Subcutaneous abdominal adipose tissue (tissue), 5 donors: Measurements from ENCODE around the gene CHMP4A.
A peak's percentile ranks its signal among the peaks of the same experiment; 100 is the strongest.
"Not testable (repeated sequence)": the region's sequence is repeated elsewhere in the genome, so short reads cannot be mapped to it uniquely, and the experiment has no call there.

Source experiments
- H3K27ac ChIP-seq: one replicate; pipeline ENCODE4 v1.7.0; 2013; ENCODE audit warnings: low read depth, mild to moderate bottlenecking, inconsistent platforms, low read length, moderate library complexity
- H3K27me3 ChIP-seq, 5 donors: one replicate each; pipeline ENCODE4 v1.7.0; 2013; ENCODE audit warnings: low read length in 5 of 5, inconsistent platforms in 1 of 5; ENCODE audit not compliant: control insufficient read depth in 5 of 5, insufficient read depth in 4 of 5
- H3K36me3 ChIP-seq, 5 donors: one replicate each; pipeline ENCODE4 v1.7.0; 2013; ENCODE audit warnings: low read length in 5 of 5; ENCODE audit not compliant: control insufficient read depth in 5 of 5, insufficient read depth in 5 of 5
- H3K4me1 ChIP-seq, 5 donors: one replicate each; pipeline ENCODE4 v1.7.0; 2013; ENCODE audit warnings: low read length in 5 of 5, mild to moderate bottlenecking in 3 of 5, moderate library complexity in 1 of 5; ENCODE audit not compliant: control insufficient read depth in 5 of 5, insufficient read depth in 5 of 5
- H3K4me3 ChIP-seq, 5 donors: one replicate each; pipeline ENCODE4 v1.7.0; 2013; ENCODE audit warnings: low read length in 5 of 5, low read depth in 1 of 5
- H3K9ac ChIP-seq, 5 donors: one replicate each; pipeline ENCODE4 v1.7.0; 2013; ENCODE audit warnings: low read length in 5 of 5, mild to moderate bottlenecking in 4 of 5, moderate library complexity in 3 of 5
- H3K9me3 ChIP-seq, 5 donors: one replicate each; pipeline ENCODE4 v1.7.0; 2013; ENCODE audit warnings: low read length in 5 of 5; ENCODE audit not compliant: control insufficient read depth in 5 of 5
- donor health status: healthy.
- donor health status: healthy.
- donor health status: healthy.
- donor health status: healthy.
- donor health status: healthy.

CHMP4A gene

GRCh38 chr14:24247422-24247821, 34.1 kb upstream of the CHMP4A start:
- H3K36me3 ChIP-seq = peaks cover 0 to 5% (median 0%) of the 10 kb centered on the region in 5 donors
- H3K27ac ChIP-seq = no peak overlapping the region
- peaks cover 0 to 13% (median 6%) of the 10 kb centered on the region in 5 donors for H3K4me1 ChIP-seq
- H3K9me3 ChIP-seq = no peaks in the 10 kb centered on the region
- H3K9ac ChIP-seq = no peak overlapping the region
- no peaks in the 10 kb centered on the region for H3K27me3 ChIP-seq
- H3K4me3 ChIP-seq = no peak overlapping the region

DNA sequence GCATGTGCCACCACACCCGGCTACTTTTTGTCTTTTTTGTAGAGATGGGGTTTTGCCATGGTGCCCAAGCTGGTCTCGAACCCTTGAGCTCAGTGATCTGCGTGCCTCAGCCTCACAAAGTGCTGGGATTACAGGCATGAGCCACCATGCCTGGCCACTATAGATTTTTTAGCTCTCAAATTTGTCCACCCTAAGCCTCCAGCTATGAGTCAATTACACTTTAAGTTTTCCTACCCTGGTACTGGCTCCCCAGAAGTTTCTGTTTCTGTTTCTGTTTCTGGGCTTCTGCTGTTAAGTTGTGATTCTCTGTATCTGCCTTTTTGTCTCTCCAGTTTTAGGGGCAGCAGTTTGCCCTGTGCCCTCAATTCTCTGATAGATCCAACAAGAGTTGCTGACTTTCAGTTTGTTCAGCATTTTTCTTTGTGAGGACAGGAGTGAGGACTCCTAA, 33.5 kb upstream of the CHMP4A start:
- Histone ChIP-seq H3K9ac (peak overlapping the region in 1 of 5 donors; percentile 35), H3K4me1 (peaks cover 0 to 12% (median 8%) of the 10 kb centered on the region in 5 donors), H3K27me3 (no peaks in the 10 kb centered on the region), H3K36me3 (peaks cover 0 to 5% (median 0%) of the 10 kb centered on the region in 5 donors), H3K27ac (no peak overlapping the region), H3K9me3 (no peaks in the 10 kb centered on the region), H3K4me3 (no peak overlapping the region)

DNA sequence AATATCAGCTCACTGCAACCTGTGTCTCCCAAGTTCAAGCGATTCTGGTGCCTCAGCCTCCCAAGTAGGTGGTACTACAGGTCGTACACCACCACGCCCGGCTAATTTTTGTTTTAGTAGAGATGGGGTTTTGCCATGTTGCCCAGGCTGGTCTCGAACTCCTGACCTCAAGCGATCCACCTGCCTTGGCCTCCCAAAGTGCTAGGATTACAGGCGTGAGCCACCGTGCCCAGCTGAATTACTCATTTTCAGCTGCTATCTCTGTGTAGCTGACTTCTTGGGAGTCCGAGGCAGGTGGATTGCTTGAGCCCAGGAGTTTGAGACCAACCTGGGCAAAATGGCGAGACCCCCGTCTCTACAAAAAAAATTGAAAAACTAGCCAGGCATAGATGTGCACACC, 32.1 kb upstream of the CHMP4A start:
- H3K4me3 ChIP-seq, H3K27ac ChIP-seq, H3K9me3 ChIP-seq, H3K9ac ChIP-seq, H3K27me3 ChIP-seq: not testable (repeated sequence)
- H3K36me3 ChIP-seq = peaks cover 0 to 14% (median 8%) of the 10 kb centered on the region in 5 donors
- peaks cover 0 to 27% (median 23%) of the 10 kb centered on the region in 5 donors for H3K4me1 ChIP-seq

DNA sequence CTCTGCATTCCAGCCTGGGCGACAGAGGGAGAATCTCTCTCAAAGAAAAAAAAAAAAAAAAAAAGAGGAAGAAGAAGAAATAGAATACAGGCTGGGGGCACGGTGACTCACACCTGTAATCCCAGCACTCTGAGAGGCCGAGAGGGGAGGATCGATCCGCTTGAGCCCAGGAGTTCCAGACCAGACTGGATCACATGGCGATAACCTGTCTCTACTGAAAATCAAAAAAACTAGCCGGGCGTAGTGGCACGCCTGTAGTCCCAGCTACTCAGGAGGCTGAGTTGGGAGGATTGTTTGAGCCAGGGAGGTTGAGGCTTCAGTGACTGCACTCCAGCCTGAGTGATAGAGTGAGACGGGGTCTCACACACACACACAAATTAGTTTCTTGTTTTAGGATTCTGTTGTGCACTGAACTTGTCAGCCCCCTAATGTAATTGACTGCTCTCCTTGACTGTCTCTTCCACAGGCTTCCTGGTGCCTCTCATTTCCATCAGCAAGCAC, 30.1 kb upstream of the CHMP4A start:
- Histone ChIP-seq H3K27me3 (no peaks in the 10 kb centered on the region), H3K27ac (peak overlapping the region; percentile 98), H3K4me1 (peaks cover 0 to 45% (median 37%) of the 10 kb centered on the region in 5 donors), H3K9me3 (no peaks in the 10 kb centered on the region), H3K36me3 (peaks cover 8 to 28% (median 28%) of the 10 kb centered on the region in 5 donors), H3K4me3 (peak overlapping the region; percentile 81 to 96 (median 94)), H3K9ac (peak overlapping the region; percentile 39 to 98 (median 97))

DNA sequence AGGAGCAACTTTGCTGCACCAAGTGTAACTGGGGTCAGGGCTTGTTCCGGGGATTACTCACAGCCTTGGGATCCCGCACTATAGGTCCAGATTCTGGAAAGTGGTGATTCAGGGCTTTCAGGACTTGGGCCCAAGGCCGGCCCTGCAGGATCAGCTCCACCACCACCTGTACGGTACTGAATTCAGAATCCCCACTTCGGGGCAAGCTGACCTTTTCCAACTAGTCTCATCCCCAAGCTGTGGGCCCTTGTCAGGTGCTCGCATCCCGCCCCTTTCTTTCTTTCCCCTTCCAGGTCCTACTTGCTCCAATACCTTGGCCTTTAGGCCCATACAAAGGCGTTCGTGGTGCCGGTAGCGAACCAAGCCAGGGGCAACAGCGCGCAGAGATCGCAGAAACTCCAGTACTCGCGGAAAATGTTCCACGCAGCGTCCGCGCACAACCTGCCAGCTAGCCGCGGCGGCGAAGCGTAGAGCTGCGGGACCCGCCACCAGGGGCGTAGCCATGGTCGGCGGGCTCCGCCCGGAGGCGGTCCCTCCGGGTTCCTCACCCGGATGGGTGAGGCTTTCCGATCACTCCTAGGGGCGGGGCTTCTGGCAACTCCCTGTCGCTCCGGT, 28.6 kb upstream of the CHMP4A start:
- Histone ChIP-seq H3K36me3 (peaks cover 8 to 43% (median 43%) of the 10 kb centered on the region in 5 donors), H3K9ac (peak overlapping the region; percentile 81 to 98 (median 97)), H3K4me1 (peaks cover 0 to 45% (median 37%) of the 10 kb centered on the region in 5 donors), H3K4me3 (peak overlapping the region; percentile 81 to 98 (median 95)), H3K27me3 (no peaks in the 10 kb centered on the region), H3K27ac (peak overlapping the region; percentile 98), H3K9me3 (no peaks in the 10 kb centered on the region)

DNA sequence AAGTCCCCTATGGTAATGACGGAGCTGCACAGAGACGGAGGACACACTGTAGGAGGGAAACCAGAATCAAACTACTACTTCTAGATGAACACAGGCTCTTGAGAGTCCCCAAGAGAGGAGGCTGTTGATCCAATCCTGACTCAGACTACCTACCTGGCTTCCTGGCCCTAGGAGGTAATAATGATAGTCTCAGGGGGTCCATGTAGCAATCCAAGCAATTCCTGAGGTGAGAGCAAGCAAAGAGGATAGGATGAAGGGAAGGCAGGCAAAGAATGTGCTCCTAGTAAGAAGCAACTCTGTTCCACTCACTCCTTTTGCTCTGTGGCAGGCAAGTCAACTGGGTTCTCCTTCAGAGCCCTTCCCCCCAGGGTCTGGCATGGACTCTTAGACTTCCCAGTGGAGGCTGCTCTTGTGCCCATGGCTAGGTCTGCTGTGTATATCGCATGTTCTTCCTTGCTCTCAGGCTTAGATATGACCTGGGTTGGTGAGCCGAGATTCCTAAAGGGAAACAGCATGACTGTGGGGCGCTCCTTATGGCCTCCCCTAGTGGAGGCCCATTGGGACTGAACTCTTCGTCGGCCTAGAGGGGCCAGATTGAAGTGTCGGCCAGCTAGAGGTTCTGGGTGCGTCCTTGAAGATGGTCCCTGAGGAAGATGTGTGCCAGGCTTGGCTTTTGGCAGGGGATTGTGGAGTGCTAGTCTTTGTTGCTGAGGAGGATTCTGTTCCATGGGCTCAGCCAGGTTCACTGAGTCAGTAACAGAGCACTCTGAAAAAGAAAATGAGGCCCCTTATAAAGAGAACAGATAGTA, 27.0 kb upstream of the CHMP4A start:
- H3K27ac ChIP-seq = peak overlapping the region; percentile 98
- peak overlapping the region in 4 of 5 donors; percentile 40 to 98 (median 64) for H3K9ac ChIP-seq

DNA sequence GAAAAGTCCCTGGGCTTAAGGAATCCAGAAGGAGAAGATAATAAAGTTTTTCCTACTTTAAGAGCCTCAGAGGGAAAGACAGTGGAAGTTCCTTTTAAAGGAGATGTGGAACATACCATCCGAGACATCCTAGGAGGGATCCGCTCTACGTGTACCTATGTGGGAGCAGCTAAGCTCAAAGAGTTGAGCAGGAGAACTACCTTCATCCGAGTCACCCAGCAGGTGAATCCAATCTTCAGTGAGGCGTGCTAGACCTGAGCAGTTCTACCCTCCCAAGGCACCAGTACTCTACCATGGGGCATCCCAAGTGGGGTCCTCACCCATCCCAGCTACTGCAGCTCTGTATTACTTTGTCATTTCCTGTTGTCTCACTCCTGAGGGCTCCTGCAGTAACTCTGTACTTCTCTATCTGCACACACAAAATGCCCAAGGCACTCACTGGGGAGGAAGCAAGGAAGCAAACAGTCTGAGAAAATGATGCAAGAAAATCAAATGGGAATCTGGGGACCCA, 25.3 kb upstream of the CHMP4A start:
- Histone ChIP-seq H3K4me1 (peaks cover 0 to 53% (median 42%) of the 10 kb centered on the region in 5 donors), H3K27me3 (no peaks in the 10 kb centered on the region), H3K27ac (peak overlapping the region; percentile 38), H3K36me3 (peaks cover 25 to 70% (median 60%) of the 10 kb centered on the region in 5 donors), H3K9ac (peak overlapping the region in 1 of 5 donors; percentile 7), H3K9me3 (no peaks in the 10 kb centered on the region), H3K4me3 (no peak overlapping the region)

More for the DNA sequence above, 27.0 kb upstream of the CHMP4A start:
- H3K36me3 ChIP-seq = peaks cover 16 to 59% (median 58%) of the 10 kb centered on the region in 5 donors
- no peaks in the 10 kb centered on the region for H3K27me3 ChIP-seq
- H3K4me3 ChIP-seq = peak overlapping the region in 2 of 5 donors; percentile 15 to 94
- H3K9me3 ChIP-seq = no peaks in the 10 kb centered on the region
- peaks cover 0 to 45% (median 37%) of the 10 kb centered on the region in 5 donors for H3K4me1 ChIP-seq

GRCh38 chr14:24238123-24238522, 24.8 kb upstream of the CHMP4A start:
- Histone ChIP-seq H3K4me1 (peaks cover 4 to 53% (median 42%) of the 10 kb centered on the region in 5 donors), H3K36me3 (peaks cover 25 to 70% (median 60%) of the 10 kb centered on the region in 5 donors), H3K4me3 (no peak overlapping the region), H3K9ac (no peak overlapping the region), H3K27ac (peak overlapping the region; percentile 27), H3K27me3 (no peaks in the 10 kb centered on the region), H3K9me3 (no peaks in the 10 kb centered on the region)

GRCh38 chr14:24237463-24237955, 24.2 kb upstream of the CHMP4A start:
- Histone ChIP-seq H3K27ac (peak overlapping the region; percentile 27), H3K9me3 (no peaks in the 10 kb centered on the region), H3K27me3 (no peaks in the 10 kb centered on the region), H3K36me3 (peaks cover 25 to 70% (median 60%) of the 10 kb centered on the region in 5 donors), H3K9ac (no peak overlapping the region), H3K4me1 (peaks cover 5 to 57% (median 45%) of the 10 kb centered on the region in 5 donors), H3K4me3 (no peak overlapping the region)
